ENCODE results near the gene KIRREL3.

DNA sequence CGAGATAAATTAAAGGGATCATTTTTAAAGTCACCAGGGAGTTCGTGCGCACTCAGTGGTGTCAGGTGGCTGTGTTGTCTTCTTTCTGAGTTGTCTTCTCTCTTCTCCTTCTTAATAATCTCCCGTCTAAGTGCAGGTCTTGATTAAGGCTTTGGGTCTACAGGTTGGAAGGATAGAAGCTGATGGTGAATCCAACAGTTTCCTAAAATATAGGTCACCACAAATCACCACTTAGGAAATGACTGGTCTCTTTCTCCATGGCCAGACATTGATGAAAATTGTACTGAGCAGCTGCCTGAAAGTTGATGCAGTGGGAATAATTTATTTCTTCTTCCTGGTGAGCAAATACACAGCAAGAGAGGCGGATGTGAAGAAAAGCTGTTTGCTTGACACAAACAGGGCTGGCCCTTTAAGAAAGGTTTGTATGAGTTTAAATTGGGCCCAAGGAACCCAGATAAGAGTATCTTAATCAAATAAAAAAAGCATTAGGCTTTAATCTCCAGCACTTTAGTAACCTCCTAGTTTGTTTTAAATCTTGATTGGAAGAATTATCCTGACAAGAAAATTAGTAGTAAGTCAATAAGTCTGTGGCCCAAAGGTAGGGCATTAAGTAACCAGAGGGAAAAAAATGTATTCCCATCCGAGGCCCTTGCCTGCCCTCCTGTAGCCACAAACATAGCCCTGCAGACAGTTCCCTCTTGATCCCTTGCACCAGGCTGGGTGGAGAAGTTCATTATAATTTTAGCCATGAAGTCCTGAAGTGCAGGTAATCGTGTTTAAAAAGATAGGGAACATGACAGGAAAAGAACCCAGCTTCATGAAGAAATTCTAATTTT, 245.8 kb downstream of the KIRREL3 start:
- TF ChIP-seq POLR2A (IDR thresholded peaks at IDR 0.05; ENCODE audit: low read depth, low read length) (no peak), POLR2AphosphoS5 (IDR thresholded peaks at IDR 0.05; ENCODE audit: low read depth, low read length) (no peak), SPI1 (IDR thresholded peaks at IDR 0.05; ENCODE audit: low read depth, low read length) (no peak)
